Osteocyte (in vitro differentiated cells): ENCODE results near the gene PRPF38A. TPM values are rescaled to one million over a fixed set of nuclear protein-coding genes. Genes with fewer than 3 reads are reported as not detected.

Experiments
- DNase-seq: peaks from one replicate; pipeline ENCODE4 v3.0.0; 2021; ENCODE audit warnings: mixed read lengths; ENCODE audit not compliant: unreplicated experiment; ENCODE audit errors: extremely low spot score
- H3K27ac Mint-ChIP-seq: one replicate; pipeline ENCODE4 v1.8.0; 2021; ENCODE audit warnings: mild to moderate bottlenecking, mixed read lengths; ENCODE audit not compliant: unreplicated experiment
- H3K27me3 Mint-ChIP-seq: one replicate; pipeline ENCODE4 v1.8.0; 2021; ENCODE audit warnings: mixed read lengths; ENCODE audit not compliant: unreplicated experiment
- H3K36me3 Mint-ChIP-seq: one replicate; pipeline ENCODE4 v1.8.0; 2021; ENCODE audit warnings: mixed read lengths; ENCODE audit not compliant: unreplicated experiment
- H3K4me1 Mint-ChIP-seq: one replicate; pipeline ENCODE4 v1.8.0; 2021; ENCODE audit warnings: mixed read lengths; ENCODE audit not compliant: unreplicated experiment
- H3K4me3 Mint-ChIP-seq: one replicate; pipeline ENCODE4 v1.8.0; 2021; ENCODE audit warnings: mild to moderate bottlenecking, moderate library complexity, mixed read lengths; ENCODE audit not compliant: unreplicated experiment
- H3K9me3 Mint-ChIP-seq: one replicate; pipeline ENCODE4 v1.8.0; 2021; ENCODE audit warnings: mixed read lengths; ENCODE audit not compliant: unreplicated experiment
- total RNA-seq: library from RNA; stranded (reverse); gene quantifications from 2 replicates; pipeline ENCODE4 v1.2.1, GENCODE V29; 2021
- TF ChIP-seq, protein P1 (sequence below): fragments of 200-600 bp; sonication (generic); IDR thresholded peaks from 2 replicates; pipeline ENCODE4 v1.5.0; 2021; ENCODE audit warnings: antibody characterized with exemption, mild to moderate bottlenecking, moderate library complexity

The PRPF38A gene
- total RNA-seq, 1 donor from 2014 or later = 35.9 TPM

- peaks cover 41% of the 10 kb centered on the region for H3K36me3 Mint-ChIP-seq
These were observed 28.4 kb downstream of the PRPF38A start for GRCh38 chr1:52432807-52433206.

DNA sequence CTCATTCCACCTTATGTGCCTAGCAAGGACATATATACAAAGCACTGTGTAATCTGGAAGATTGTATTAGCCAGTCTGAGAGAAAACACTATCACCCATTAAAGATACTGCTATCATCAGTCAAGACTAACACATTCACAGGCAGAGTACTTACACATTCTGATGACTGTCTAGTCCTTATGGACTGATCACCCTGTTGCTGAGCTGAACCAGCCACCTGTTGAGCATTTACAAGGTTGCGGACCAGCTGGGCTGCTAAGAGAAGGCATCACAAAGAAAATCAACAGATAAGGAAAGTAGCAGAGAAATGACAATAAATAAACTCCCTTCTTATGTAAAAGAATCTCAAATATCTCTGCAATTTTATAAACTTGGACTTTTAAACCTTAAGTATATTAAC, 30.8 kb downstream of the PRPF38A start:
- H3K4me3 Mint-ChIP-seq = no peak overlapping the region
- H3K4me1 Mint-ChIP-seq = no peaks in the 10 kb centered on the region
- H3K36me3 Mint-ChIP-seq = peaks cover 45% of the 10 kb centered on the region
- TF ChIP-seq, protein P1, sequence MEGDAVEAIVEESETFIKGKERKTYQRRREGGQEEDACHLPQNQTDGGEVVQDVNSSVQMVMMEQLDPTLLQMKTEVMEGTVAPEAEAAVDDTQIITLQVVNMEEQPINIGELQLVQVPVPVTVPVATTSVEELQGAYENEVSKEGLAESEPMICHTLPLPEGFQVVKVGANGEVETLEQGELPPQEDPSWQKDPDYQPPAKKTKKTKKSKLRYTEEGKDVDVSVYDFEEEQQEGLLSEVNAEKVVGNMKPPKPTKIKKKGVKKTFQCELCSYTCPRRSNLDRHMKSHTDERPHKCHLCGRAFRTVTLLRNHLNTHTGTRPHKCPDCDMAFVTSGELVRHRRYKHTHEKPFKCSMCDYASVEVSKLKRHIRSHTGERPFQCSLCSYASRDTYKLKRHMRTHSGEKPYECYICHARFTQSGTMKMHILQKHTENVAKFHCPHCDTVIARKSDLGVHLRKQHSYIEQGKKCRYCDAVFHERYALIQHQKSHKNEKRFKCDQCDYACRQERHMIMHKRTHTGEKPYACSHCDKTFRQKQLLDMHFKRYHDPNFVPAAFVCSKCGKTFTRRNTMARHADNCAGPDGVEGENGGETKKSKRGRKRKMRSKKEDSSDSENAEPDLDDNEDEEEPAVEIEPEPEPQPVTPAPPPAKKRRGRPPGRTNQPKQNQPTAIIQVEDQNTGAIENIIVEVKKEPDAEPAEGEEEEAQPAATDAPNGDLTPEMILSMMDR = no peak
- H3K9me3 Mint-ChIP-seq = no peaks in the 10 kb centered on the region
- DNase-seq = no peak
- H3K27ac Mint-ChIP-seq = no peak overlapping the region
- no peaks in the 10 kb centered on the region for H3K27me3 Mint-ChIP-seq

More at GRCh38 chr1:52432807-52433206, 28.4 kb downstream of the PRPF38A start:
- no peak for DNase-seq
- H3K4me1 Mint-ChIP-seq = no peaks in the 10 kb centered on the region
- H3K9me3 Mint-ChIP-seq = no peaks in the 10 kb centered on the region
- TF ChIP-seq, protein P1 = no peak
- H3K27me3 Mint-ChIP-seq = no peaks in the 10 kb centered on the region
- H3K27ac Mint-ChIP-seq = no peak overlapping the region
- no peak overlapping the region for H3K4me3 Mint-ChIP-seq

DNA sequence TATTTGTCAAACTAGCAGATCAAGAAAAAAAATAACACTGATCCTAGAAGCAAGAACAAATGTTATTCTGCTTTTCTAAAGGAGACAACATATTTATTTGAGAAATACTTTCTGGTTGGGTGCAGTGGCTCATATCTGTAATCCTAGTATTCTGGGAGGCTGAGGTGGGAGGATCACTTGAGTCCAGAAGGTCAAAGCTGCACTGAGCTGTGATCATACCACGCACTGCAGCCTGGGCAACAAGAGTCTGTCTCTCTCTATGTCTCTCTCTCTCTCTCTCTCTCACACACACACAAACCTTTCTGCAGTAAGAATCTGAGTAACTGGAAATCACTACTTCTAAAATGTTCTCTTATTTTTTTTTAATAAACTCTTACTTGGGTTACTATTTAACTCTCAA, 31.2 kb downstream of the PRPF38A start:
- Mint-ChIP-seq H3K4me3 (no peak overlapping the region), H3K36me3 (peaks cover 47% of the 10 kb centered on the region)

GRCh38 chr1:52436817-52437216, 32.4 kb downstream of the PRPF38A start:
- no peak overlapping the region for H3K27ac Mint-ChIP-seq

More for the DNA sequence above, 31.2 kb downstream of the PRPF38A start:
- DNase-seq = no peak
- no peaks in the 10 kb centered on the region for H3K4me1 Mint-ChIP-seq
- TF ChIP-seq, protein P1 = no peak
- no peaks in the 10 kb centered on the region for H3K9me3 Mint-ChIP-seq
- H3K27me3 Mint-ChIP-seq = no peaks in the 10 kb centered on the region
- H3K27ac Mint-ChIP-seq = peak overlapping the region; percentile 45

GRCh38 chr1:52439976-52440375, 35.6 kb downstream of the PRPF38A start:
- Mint-ChIP-seq H3K4me1 (no peaks in the 10 kb centered on the region), H3K27me3 (no peaks in the 10 kb centered on the region), H3K36me3 (peaks cover 36% of the 10 kb centered on the region), H3K27ac (no peak overlapping the region), H3K4me3 (no peak overlapping the region), H3K9me3 (no peaks in the 10 kb centered on the region)
- DNase-seq = no peak
- TF ChIP-seq, protein P1 = no peak

More at GRCh38 chr1:52436817-52437216, 32.4 kb downstream of the PRPF38A start:
- DNase-seq = no peak
- TF ChIP-seq, protein P1 = no peak
- Mint-ChIP-seq H3K27me3 (no peaks in the 10 kb centered on the region), H3K4me1 (no peaks in the 10 kb centered on the region), H3K36me3 (peaks cover 44% of the 10 kb centered on the region), H3K4me3 (no peak overlapping the region), H3K9me3 (no peaks in the 10 kb centered on the region)
